IgD-negative memory B cell (primary cell): ENCODE results near the gene CIART. TPM values are rescaled to one million over a fixed set of nuclear protein-coding genes. Genes with fewer than 3 reads are reported as not detected.
"Not testable (repeated sequence)": the region's sequence is repeated elsewhere in the genome, so short reads cannot be mapped to it uniquely, and the experiment has no call there.

ENCODE experiments used
- H3K27ac Mint-ChIP-seq, 3 donors: one replicate each; pipeline ENCODE4 v1.8.0; 2020 to 2022; ENCODE audit warnings: mild to moderate bottlenecking in 3 of 3, mixed read lengths in 3 of 3, moderate library complexity in 1 of 3
- H3K27me3 Mint-ChIP-seq: one replicate; pipeline ENCODE4 v1.8.0; 2021; ENCODE audit warnings: mixed read lengths
- H3K36me3 Mint-ChIP-seq: one replicate; pipeline ENCODE4 v1.8.0; 2020; ENCODE audit warnings: mild to moderate bottlenecking, mixed read lengths
- H3K4me1 Mint-ChIP-seq, 3 donors: one replicate each; pipeline ENCODE4 v1.8.0; 2020 to 2022; ENCODE audit warnings: mixed read lengths in 3 of 3, mild to moderate bottlenecking in 1 of 3
- H3K4me3 Mint-ChIP-seq, 4 donors: one replicate each; pipeline ENCODE4 v1.8.0; 2020 to 2022; ENCODE audit warnings: mild to moderate bottlenecking in 4 of 4, mixed read lengths in 4 of 4, moderate library complexity in 3 of 4
- H3K9me3 Mint-ChIP-seq, 3 donors: one replicate each; pipeline ENCODE4 v1.8.0; 2020 to 2021; ENCODE audit warnings: mixed read lengths in 3 of 3, mild to moderate bottlenecking in 1 of 3
- polyA plus RNA-seq: library from polyadenylated mRNA; unstranded; fragments of 300-500 nt; fragmentation: Illumina TruSeq; gene quantifications from one replicate; pipeline ENCODE4 v1.2.3, GENCODE V29; 2021

Gene CIART
- polyA plus RNA-seq, 1 donor from 2014 or later = not detected

DNA sequence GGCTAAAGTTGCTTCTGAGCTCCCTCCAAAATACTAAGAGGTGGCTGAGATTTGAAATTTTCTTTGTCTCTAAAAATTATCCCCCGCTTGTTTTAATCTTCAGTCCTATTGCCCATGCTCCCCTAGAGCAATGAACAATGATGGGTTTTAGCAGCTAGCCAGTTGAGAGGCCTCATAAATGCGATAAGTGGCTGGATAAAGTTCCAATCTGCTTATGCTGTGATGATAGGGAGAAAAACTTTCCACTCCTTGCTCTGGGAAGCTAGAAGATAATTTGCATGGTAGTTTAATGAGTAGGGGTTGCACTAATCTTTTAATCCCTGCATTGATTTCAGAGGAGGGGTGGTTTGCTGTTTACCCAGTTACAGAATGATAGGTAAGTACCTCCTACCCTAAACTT lies 29.4 kb downstream of the CIART start:
- Mint-ChIP-seq H3K27ac (no peak overlapping the region), H3K4me3 (no peak overlapping the region), H3K36me3 (peaks cover 5% of the 10 kb centered on the region), H3K9me3 (no peaks in the 10 kb centered on the region), H3K27me3 (no peaks in the 10 kb centered on the region), H3K4me1 (peaks cover 0 to 1% (median 0%) of the 10 kb centered on the region in 3 donors)

DNA sequence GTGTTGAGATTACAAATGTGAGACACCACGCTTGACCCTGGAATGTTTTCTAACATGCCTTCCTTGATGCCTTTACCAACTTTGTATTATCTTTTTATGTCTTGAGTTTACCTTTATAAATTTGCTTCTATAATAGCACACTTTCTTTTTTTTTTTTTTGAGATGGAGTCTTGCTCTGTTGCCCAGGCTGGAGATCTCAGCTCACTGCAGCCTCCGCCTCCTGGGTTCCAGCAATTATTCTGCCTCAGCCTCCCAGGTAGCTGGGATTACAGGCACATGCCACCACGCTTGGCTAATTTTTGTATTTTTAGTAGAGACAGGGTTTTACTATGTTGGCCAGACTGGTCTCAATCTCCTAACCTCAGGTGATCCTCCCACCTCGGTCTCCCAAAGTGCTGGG lies 32.3 kb downstream of the CIART start:
- not testable (repeated sequence) for H3K27me3 Mint-ChIP-seq, H3K27ac Mint-ChIP-seq, H3K9me3 Mint-ChIP-seq

DNA sequence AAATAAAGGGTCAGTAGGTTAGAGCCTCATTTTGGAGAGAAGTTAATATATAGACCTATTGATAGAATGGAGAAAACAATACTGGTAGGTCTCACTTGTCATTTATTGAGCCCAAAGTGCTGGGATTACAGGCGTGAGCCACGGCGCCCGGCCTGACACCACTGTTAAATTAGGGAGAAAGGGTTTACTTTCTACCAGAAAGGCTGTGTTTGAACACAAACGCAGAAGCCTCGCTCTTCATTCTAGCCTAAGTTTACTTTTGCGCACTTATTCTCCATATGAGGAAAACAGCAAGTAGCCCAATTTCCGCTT lies 38.3 kb downstream of the CIART start:
- Mint-ChIP-seq H3K27ac (peak overlapping the region; percentile 31 to 99 (median 90)), H3K4me1 (peaks cover 10 to 17% (median 14%) of the 10 kb centered on the region in 3 donors), H3K4me3 (peak overlapping the region; percentile 95 to 100 (median 100)), H3K9me3 (no peaks in the 10 kb centered on the region), H3K36me3 (peaks cover 3% of the 10 kb centered on the region), H3K27me3 (no peaks in the 10 kb centered on the region)

More for the DNA sequence above, 32.3 kb downstream of the CIART start:
- H3K36me3 Mint-ChIP-seq, H3K4me1 Mint-ChIP-seq, H3K4me3 Mint-ChIP-seq: not testable (repeated sequence)

DNA sequence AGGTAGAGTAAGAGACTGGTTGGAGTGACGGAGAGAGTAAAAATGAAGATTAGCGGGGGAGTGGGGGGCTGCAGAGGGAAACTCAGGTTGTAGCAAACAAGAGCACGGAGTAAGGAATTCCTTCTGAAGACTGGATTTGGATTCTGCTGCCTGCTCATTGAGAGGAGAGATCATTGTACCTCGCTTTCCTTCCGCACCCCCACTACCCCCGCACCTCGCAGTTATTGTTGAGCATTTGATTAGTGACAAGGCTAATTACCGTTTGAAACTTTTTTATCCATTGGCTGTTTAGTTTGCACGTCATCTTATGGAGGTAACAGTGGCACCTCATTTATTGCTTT lies 39.4 kb downstream of the CIART start:
- peaks cover 3% of the 10 kb centered on the region for H3K36me3 Mint-ChIP-seq
- no peaks in the 10 kb centered on the region for H3K9me3 Mint-ChIP-seq
- H3K4me1 Mint-ChIP-seq = peaks cover 10 to 18% (median 14%) of the 10 kb centered on the region in 3 donors
- no peaks in the 10 kb centered on the region for H3K27me3 Mint-ChIP-seq
- peak overlapping the region; percentile 95 to 100 (median 100) for H3K4me3 Mint-ChIP-seq
- H3K27ac Mint-ChIP-seq = peak overlapping the region; percentile 90 to 99 (median 95)

DNA sequence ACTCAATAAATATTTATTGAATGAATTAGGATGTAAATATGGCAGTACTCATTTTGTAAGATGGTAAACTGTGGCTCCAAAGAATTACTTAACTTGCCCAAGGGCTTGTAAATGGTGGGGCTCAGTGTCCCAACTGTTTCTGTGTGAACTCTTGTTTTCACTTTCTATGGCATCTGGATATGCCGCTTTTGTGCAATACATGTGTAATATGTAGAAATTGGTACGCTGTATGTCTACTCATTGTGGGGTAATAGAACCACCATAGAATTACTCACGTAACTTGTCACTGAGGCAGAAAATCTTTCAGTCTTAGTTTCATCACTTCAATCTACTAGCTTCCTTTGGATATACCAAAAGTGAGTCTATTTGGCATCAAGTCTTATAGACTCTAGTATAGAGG lies 40.0 kb downstream of the CIART start:
- no peaks in the 10 kb centered on the region for H3K9me3 Mint-ChIP-seq
- H3K4me1 Mint-ChIP-seq = peaks cover 10 to 18% (median 14%) of the 10 kb centered on the region in 3 donors
- no peaks in the 10 kb centered on the region for H3K27me3 Mint-ChIP-seq

DNA sequence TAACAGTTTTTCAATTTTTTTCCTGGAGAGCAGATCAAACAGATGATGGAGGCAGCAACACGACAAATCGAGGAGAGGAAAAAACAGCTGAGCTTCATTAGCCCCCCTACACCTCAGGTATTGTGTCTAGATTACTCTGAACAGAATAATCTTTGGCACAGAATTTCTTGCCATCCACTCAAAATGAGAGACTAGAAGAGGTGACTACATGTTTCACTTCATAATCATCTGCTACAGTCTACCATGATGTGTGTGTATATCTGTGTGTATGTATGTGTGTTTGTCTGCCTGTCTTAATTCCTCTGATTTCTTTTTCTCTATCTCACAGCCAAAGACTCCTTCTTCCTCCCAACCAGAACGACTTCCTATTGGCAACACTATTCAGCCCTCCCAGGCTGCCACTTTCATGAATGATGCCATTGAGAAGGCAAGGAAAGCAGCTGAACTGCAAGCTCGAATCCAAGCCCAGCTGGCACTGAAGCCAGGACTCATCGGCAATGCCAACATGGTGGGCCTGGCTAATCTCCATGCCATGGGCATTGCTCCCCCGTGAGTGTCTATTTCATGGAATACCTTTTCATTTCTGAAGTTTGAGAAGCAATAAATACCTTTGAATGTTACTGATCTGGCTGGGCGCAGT lies 50.4 kb downstream of the CIART start:
- H3K9me3 Mint-ChIP-seq = no peaks in the 10 kb centered on the region
- H3K36me3 Mint-ChIP-seq = peaks cover 11% of the 10 kb centered on the region
- H3K4me1 Mint-ChIP-seq = peaks cover 1 to 4% (median 2%) of the 10 kb centered on the region in 3 donors
- no peak overlapping the region for H3K27ac Mint-ChIP-seq
- H3K27me3 Mint-ChIP-seq = no peaks in the 10 kb centered on the region
- no peak overlapping the region for H3K4me3 Mint-ChIP-seq

More for the DNA sequence above, 40.0 kb downstream of the CIART start:
- Mint-ChIP-seq H3K4me3 (peak overlapping the region; percentile 95 to 100 (median 100)), H3K36me3 (peaks cover 3% of the 10 kb centered on the region), H3K27ac (peak overlapping the region; percentile 90 to 99 (median 95))

Other genes starting within 250 kb of the CIART start
- gene VPS45, start 214.8 kb upstream of the CIART start, polyA plus RNA-seq = 17.0 TPM
- 102 TPM for gene PLEKHO1, start 132.6 kb upstream of the CIART start, polyA plus RNA-seq
- 52.9 TPM for gene ANP32E, start 46.4 kb upstream of the CIART start, polyA plus RNA-seq
- gene CA14, start 24.8 kb upstream of the CIART start, polyA plus RNA-seq = 0.71 TPM
- 78.4 TPM for gene APH1A, start 13.5 kb upstream of the CIART start, polyA plus RNA-seq
- gene C1orf54, start 9.8 kb upstream of the CIART start, polyA plus RNA-seq = 2.9 TPM
- 79.3 TPM for gene MRPS21, start 11.3 kb downstream of the CIART start, polyA plus RNA-seq
- 26.2 TPM for gene PRPF3, start 39.0 kb downstream of the CIART start, polyA plus RNA-seq
- gene RPRD2, start 81.6 kb downstream of the CIART start, polyA plus RNA-seq = 34.1 TPM
- gene TARS2, start 204.9 kb downstream of the CIART start, polyA plus RNA-seq = 37.4 TPM
- gene ECM1, start 225.6 kb downstream of the CIART start, polyA plus RNA-seq = 0.11 TPM
- gene FALEC, start 233.2 kb downstream of the CIART start, polyA plus RNA-seq = 1.0 TPM